ENCODE measurements around the gene TUBA1A. TPM values are rescaled to one million over a fixed set of nuclear protein-coding genes. Genes with fewer than 3 reads are reported as not detected.

TUBA1A gene
- total RNA-seq, 1 experiment from 2014 or later = 139 TPM

Small RNA genes lying within 50 kb of the gene (small RNA-seq; reads per million reads assigned to genes)
- gene RF00017 = not detected

Other genes with a start within 250 kb of the TUBA1A start
- gene ARF3, start 231.6 kb downstream of the TUBA1A start, total RNA-seq (2014; rRNA removed; shearing (Covaris generic); ENCODE audit: low replicate concordance) = 51.7 and 57.5 TPM in 2 replicates
- 0.61 and 1.0 TPM in 2 replicates for gene WNT10B, start 217.3 kb downstream of the TUBA1A start, total RNA-seq (2014; rRNA removed; shearing (Covaris generic); ENCODE audit: low replicate concordance)
- not detected in 2 replicates for gene WNT1, start 210.8 kb downstream of the TUBA1A start, total RNA-seq (2014; rRNA removed; shearing (Covaris generic); ENCODE audit: low replicate concordance)
- 9.6 and 20.2 TPM in 2 replicates for gene DDN, start 189.7 kb downstream of the TUBA1A start, total RNA-seq (2014; rRNA removed; shearing (Covaris generic); ENCODE audit: low replicate concordance)
- gene PRKAG1, start 170.3 kb downstream of the TUBA1A start, total RNA-seq (2014; rRNA removed; shearing (Covaris generic); ENCODE audit: low replicate concordance) = 35.1 and 47.5 TPM in 2 replicates
- 29.6 and 42.6 TPM in 2 replicates for gene KMT2D, start 128.3 kb downstream of the TUBA1A start, total RNA-seq (2014; rRNA removed; shearing (Covaris generic); ENCODE audit: low replicate concordance)
- gene RHEBL1, start 119.1 kb downstream of the TUBA1A start, total RNA-seq (2014; rRNA removed; shearing (Covaris generic); ENCODE audit: low replicate concordance) = 4.1 and 5.1 TPM in 2 replicates
- gene DHH, start 94.3 kb downstream of the TUBA1A start, total RNA-seq (2014; rRNA removed; shearing (Covaris generic); ENCODE audit: low replicate concordance) = 0.26 and 0.36 TPM in 2 replicates
- gene LMBR1L, start 78.2 kb downstream of the TUBA1A start, total RNA-seq (2014; rRNA removed; shearing (Covaris generic); ENCODE audit: low replicate concordance) = 17.5 and 46.8 TPM in 2 replicates
- 770 and 904 TPM in 2 replicates for gene TUBA1B, start 57.7 kb downstream of the TUBA1A start, total RNA-seq (2014; rRNA removed; shearing (Covaris generic); ENCODE audit: low replicate concordance)
- 90.0 and 132 TPM in 2 replicates for gene TUBA1C, start 76.0 kb upstream of the TUBA1A start, total RNA-seq (2014; rRNA removed; shearing (Covaris generic); ENCODE audit: low replicate concordance)
- 0.52 TPM in 1 of 2 replicates, not detected in the other for gene PRPH, start 106.1 kb upstream of the TUBA1A start, total RNA-seq (2014; rRNA removed; shearing (Covaris generic); ENCODE audit: low replicate concordance)
- gene TROAP, start 134.2 kb upstream of the TUBA1A start, total RNA-seq (2014; rRNA removed; shearing (Covaris generic); ENCODE audit: low replicate concordance) = 20.2 and 58.2 TPM in 2 replicates
- not detected in 2 replicates for gene C1QL4, start 148.1 kb upstream of the TUBA1A start, total RNA-seq (2014; rRNA removed; shearing (Covaris generic); ENCODE audit: low replicate concordance)
- gene DNAJC22, start 157.8 kb upstream of the TUBA1A start, total RNA-seq (2014; rRNA removed; shearing (Covaris generic); ENCODE audit: low replicate concordance) = not detected in 2 replicates
- 43.5 and 50.7 TPM in 2 replicates for gene SPATS2, start 178.4 kb upstream of the TUBA1A start, total RNA-seq (2014; rRNA removed; shearing (Covaris generic); ENCODE audit: low replicate concordance)